ENCODE data around the gene IGSF22.

- TF ChIP-seq CTCF (IDR thresholded peaks at IDR 0.05; ENCODE audit: low read depth, low read length) = no peak
- TF ChIP-seq POLR2A (IDR thresholded peaks at IDR 0.05; ENCODE audit: extremely low read depth, insufficient read length) = no peak
Measured at GRCh38 chr11:18671246-18671645, 54.7 kb downstream of the IGSF22 start.
